ENCODE measurements around the gene MBLAC1.

The MBLAC1 gene

DNA sequence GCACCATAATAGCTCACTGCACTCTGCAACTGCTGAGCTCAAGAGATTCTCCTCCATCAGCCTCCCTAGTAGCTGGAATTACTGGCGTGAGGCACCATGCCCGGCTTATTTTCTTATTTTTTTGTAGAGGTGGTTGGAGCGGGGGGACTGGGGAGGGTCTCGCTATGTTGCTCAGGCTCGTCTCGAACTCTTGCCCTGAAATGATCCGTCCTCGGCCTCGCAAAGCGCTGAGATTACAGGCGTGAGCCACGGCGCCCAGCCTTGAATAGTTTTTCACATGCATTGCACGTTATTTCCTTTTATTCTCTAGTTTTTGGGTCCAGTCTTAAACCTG is 21.4 kb downstream of the MBLAC1 start:
- no peak for DNase-seq (ENCODE audit: low read depth)
- TF ChIP-seq CTCF (IDR thresholded peaks at IDR 0.05; ENCODE audit: low read depth, low read length, missing control alignments), result no peak
- peak overlapping the region; percentile 47 for H3K4me3 ChIP-seq (ENCODE audit: low read depth, low read length)

DNA sequence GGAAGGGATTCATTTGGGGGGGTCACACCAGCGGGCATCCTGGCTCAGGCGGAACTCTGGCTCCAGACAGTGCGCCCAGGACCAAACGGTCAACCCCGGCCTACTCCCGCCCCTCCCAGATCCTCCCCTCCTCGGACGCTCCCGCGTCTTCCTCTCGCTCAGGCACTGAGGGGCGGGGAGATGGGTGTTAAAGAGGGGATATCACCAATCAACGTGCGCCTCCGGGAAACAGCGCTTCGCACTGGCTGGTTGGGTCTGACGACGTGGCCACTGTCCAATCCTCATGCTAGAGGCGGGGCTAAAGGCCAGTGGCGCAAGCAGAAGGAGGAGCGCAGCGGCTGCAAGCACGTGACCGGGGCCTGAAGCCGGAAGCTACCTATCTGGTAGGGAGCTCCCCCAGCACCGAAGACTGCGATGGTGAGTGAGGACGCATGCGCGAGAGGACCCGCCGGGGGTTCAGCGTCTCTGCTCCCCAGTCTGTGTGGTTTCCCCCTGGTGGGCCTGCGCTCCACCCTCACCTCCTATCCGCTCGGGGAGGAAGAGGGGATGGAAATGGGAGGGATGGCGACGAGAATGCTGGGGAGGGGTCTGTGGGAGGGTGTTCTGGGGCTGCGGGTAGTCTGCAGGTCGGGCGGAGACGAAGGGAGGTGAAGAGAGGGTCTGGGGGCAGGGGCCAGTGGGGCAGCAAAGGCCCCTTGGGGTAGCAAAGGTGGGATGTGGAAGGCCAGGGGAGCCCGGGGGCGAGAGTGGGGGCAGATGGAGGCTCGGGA is 22.0 kb downstream of the MBLAC1 start, which contains the start of gene LAMTOR4:
LAMTOR4 (plus strand) TSS at position 360 of the 770 bp plus-strand sequence; CDS start at position 415, 55 bp downstream.
- peak; percentile 4 for TF ChIP-seq CTCF (IDR thresholded peaks at IDR 0.05; ENCODE audit: low read depth, low read length, missing control alignments)
- H3K4me3 ChIP-seq (ENCODE audit: low read depth, low read length), result peak within 1 kb of the TSS; percentile 97
- DNase-seq (ENCODE audit: low read depth), result peak; percentile 99

DNA sequence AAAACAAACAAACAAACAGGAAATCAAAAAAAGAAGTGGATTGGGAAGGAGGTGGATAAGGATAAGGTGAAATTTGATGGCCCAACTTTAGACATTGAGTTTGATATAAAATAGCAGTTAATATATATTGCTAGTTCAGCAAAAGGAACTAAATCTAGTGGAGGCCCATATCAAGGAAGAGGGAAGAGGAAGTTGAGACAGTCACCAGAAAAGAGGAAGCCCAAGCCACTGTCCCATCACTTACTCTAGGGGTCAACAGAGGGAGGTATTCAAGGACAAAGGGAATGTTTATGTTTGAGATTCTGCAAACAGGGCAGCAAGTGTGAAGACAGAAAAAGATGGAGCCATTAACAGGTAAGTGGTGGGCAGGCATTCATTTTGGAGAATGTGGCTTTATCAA is 25.6 kb downstream of the MBLAC1 start:
- no peak for DNase-seq (ENCODE audit: low read depth)
- TF ChIP-seq CTCF (IDR thresholded peaks at IDR 0.05; ENCODE audit: low read depth, low read length, missing control alignments), result no peak
- no peak overlapping the region for H3K4me3 ChIP-seq (ENCODE audit: low read depth, low read length)

DNA sequence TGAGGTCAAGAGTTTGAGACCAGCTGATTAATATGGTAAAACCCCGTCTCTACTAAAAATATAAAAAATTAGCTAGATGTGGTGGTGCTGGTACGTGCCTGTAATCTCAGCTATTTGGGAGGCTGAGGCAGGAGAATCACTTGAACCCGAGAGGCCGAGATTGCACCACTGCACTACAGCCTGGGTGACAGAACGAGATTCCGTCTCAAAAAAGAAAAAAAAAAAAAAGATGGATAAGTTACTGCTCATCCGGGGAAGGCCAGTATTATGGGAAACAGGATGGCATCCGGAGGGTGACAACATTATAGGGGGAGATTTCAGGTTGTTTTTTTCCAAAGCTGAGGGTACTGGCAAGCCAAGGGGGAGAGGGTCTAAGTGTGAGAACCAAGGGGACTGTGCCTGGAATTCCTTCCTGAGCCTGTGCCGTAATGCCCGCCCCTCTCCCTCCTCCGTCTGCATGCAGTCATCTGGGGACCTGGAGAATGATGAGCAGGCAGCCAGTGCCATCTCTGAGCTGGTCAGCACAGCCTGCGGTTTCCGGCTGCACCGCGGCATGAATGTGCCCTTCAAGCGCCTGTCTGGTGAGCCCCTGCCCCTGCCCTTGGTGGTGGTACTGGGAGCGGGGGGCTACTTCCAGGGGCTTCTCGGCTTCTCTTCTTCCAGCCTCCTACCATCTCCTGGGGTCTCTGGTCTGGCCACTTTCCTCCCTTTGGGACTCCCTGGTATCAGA is 26.3 kb downstream of the MBLAC1 start:
- DNase-seq (ENCODE audit: low read depth), result no peak
- no peak overlapping the region for H3K4me3 ChIP-seq (ENCODE audit: low read depth, low read length)
- no peak for TF ChIP-seq CTCF (IDR thresholded peaks at IDR 0.05; ENCODE audit: low read depth, low read length, missing control alignments)

GRCh38 chr7:100153708-100154535 is 27.2 kb downstream of the MBLAC1 start:
- H3K4me3 ChIP-seq (ENCODE audit: low read depth, low read length), result no peak overlapping the region
- no peak for TF ChIP-seq CTCF (IDR thresholded peaks at IDR 0.05; ENCODE audit: low read depth, low read length, missing control alignments)
- DNase-seq (ENCODE audit: low read depth), result no peak

GRCh38 chr7:100154651-100155491 is 28.1 kb downstream of the MBLAC1 start:
- H3K4me3 ChIP-seq (ENCODE audit: low read depth, low read length), result no peak overlapping the region
- no peak for DNase-seq (ENCODE audit: low read depth)
- TF ChIP-seq CTCF (IDR thresholded peaks at IDR 0.05; ENCODE audit: low read depth, low read length, missing control alignments), result no peak
